C4-2B (cell line): ENCODE measurements around the gene IL10RA.

Experiments
- CTCF ChIP-seq: fragments of 450-650 bp; conservative IDR thresholded peaks from 2 replicates; pipeline ENCODE4 v1.5.1; 2017; ENCODE audit warnings: mild to moderate bottlenecking
- ZFX ChIP-seq: fragments of 450-650 bp; IDR thresholded peaks from 2 replicates; pipeline ENCODE4 v1.6.1; 2017

- TF ChIP-seq CTCF (no peak), ZFX (no peak)
Measured at GRCh38 chr11:118012083-118012669, 26.0 kb downstream of the IL10RA start.
